ENCODE data around the gene SIN3B.

The SIN3B gene, protein sequence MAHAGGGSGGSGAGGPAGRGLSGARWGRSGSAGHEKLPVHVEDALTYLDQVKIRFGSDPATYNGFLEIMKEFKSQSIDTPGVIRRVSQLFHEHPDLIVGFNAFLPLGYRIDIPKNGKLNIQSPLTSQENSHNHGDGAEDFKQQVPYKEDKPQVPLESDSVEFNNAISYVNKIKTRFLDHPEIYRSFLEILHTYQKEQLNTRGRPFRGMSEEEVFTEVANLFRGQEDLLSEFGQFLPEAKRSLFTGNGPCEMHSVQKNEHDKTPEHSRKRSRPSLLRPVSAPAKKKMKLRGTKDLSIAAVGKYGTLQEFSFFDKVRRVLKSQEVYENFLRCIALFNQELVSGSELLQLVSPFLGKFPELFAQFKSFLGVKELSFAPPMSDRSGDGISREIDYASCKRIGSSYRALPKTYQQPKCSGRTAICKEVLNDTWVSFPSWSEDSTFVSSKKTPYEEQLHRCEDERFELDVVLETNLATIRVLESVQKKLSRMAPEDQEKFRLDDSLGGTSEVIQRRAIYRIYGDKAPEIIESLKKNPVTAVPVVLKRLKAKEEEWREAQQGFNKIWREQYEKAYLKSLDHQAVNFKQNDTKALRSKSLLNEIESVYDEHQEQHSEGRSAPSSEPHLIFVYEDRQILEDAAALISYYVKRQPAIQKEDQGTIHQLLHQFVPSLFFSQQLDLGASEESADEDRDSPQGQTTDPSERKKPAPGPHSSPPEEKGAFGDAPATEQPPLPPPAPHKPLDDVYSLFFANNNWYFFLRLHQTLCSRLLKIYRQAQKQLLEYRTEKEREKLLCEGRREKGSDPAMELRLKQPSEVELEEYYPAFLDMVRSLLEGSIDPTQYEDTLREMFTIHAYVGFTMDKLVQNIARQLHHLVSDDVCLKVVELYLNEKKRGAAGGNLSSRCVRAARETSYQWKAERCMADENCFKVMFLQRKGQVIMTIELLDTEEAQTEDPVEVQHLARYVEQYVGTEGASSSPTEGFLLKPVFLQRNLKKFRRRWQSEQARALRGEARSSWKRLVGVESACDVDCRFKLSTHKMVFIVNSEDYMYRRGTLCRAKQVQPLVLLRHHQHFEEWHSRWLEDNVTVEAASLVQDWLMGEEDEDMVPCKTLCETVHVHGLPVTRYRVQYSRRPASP

DNA sequence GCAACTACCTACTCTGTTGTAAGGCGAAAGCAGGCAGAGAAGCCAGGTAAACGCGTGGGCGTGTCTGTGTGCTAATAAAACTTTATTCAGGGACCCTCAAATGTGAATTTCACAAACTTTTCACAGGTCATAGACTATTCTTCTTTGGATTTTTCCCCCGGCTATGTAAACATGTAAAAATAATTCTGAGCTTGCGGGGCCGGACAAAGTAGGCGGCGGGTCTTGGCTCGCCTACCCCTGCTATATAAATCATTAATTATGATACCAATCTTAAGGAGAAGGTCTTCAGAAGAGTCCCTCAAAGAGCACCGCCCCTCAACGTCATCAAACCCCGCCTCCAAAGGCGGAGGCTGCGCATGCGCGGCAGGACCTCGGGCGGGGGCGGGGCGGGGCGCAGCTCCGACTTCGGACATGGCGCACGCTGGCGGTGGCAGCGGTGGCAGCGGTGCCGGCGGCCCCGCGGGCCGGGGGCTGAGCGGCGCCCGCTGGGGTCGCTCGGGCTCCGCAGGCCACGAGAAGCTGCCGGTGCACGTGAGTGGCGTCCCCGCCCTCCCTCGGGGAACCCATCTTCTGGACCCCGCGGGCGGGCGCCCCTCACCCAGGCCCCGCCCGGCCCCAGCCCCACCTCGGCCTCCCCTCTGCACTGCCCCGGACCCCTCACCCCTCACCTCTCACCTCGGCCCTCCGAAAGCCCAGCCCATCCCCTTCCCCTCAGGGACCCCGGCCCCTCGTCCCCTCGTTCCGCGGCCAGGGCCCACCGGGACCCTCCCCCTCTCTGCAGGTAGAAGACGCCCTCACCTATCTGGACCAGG lies at the start of gene SIN3B:
Gene SIN3B (plus strand): TSS at position 389 of the 812 bp plus-strand sequence. CDS start 23 bp downstream, at position 412.
- ChIA-PET POLR2A (interaction anchor here (0.6 to 1.2 kb wide), 3 partner anchors 18 to 303 kb away, joined by 3 read pairs; no protein-coding TSS in a partner anchor), CTCF (no interaction called here)
- TF ChIP-seq LEF1 (IDR thresholded peaks at IDR 0.05; ENCODE audit: borderline replicate concordance) (no peak), SP1 (IDR thresholded peaks at IDR 0.05) (0 out of 2 replicates have a peak, but pooled peaks have one; percentile 38), BHLHE40 (IDR thresholded peaks at IDR 0.05; ENCODE audit: borderline replicate concordance) (no peak), SUZ12 (IDR thresholded peaks at IDR 0.05) (no peak), ZNF384 (IDR thresholded peaks at IDR 0.05) (peak; percentile 89; the same call in 1 of the 2 replicates), L3MBTL2 (conservative IDR thresholded peaks at IDR 0.05) (no peak), HDGF (IDR thresholded peaks at IDR 0.05; ENCODE audit: borderline replicate concordance) (no peak), CTBP1 (IDR thresholded peaks at IDR 0.05; ENCODE audit: borderline replicate concordance) (no peak), FOXK2 (IDR thresholded peaks at IDR 0.05) (no peak)
- TF ChIP-seq, protein P1, sequence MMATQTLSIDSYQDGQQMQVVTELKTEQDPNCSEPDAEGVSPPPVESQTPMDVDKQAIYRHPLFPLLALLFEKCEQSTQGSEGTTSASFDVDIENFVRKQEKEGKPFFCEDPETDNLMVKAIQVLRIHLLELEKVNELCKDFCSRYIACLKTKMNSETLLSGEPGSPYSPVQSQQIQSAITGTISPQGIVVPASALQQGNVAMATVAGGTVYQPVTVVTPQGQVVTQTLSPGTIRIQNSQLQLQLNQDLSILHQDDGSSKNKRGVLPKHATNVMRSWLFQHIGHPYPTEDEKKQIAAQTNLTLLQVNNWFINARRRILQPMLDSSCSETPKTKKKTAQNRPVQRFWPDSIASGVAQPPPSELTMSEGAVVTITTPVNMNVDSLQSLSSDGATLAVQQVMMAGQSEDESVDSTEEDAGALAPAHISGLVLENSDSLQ (IDR thresholded peaks at IDR 0.05) = peak; percentile 64
- peak; percentile 96 for DNase-seq (ENCODE audit: extremely low spot score)

DNA sequence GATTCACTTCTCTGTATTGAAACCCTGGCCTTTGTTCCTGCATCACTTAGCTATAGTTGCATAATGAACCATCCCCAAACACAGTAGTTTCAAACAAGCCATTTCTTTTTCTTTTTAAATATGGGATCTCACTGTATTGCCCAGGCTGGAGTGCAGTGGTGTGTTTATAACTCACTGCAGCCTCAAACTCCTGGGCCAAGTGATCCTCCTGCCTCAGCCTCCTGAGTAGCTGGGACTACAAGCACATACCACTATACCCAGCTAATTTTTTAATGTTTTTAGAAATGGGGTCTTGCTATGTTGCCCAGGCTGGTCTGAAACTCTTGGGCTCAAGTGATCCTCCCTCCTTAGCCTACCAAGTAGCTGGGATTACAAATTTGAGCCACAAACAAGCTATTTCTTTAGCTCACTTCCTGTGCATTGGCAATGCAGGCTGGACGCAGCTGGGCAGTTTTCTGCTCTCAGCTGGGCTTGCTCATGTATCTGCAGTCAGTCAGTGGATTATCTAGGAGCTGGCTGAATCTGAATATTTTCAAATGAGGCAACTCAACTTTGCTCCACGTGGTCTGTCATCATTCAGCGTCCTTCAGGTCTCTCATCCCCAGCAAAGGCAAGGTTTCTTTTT lies 49.5 kb upstream of the SIN3B start:
- no peak for DNase-seq (ENCODE audit: extremely low spot score)
- CTCF ChIA-PET = interaction anchor here (0.6 to 0.9 kb wide), 4 partner anchors 15 to 304 kb away, joined by 3 to 5 read pairs (median 4); no protein-coding TSS in a partner anchor
- no peak for TF ChIP-seq TARDBP (IDR thresholded peaks at IDR 0.05)
- POLR2A ChIA-PET = interaction anchor here (1.0 kb wide), 1 partner anchor 49 kb away, joined by 3 read pairs; the partner anchor contains the start of gene SIN3B

DNA sequence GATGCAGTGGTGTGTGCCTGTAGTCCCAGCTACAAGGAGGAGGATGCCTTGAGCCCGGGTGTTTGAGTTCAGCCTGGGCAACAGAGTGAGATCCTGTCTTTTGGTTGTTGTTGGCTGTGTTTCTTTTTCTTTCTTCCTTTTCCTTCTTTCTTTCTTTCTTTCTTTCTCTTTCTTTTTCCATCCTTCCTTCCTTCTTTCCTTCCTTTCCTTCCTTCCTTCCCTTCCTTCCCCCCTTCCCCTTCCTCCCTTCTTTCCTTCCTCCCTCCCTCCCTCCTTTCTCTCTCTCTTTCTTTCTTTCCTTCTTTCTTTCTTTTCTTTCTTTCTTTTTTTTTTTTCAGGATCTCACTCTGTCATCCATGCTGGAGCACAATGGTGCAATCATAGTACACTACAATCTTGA lies 46.5 kb upstream of the SIN3B start:
- TF ChIP-seq FOXM1 (IDR thresholded peaks at IDR 0.05; ENCODE audit: borderline replicate concordance) = no peak
- no peak for TF ChIP-seq CTBP1 (IDR thresholded peaks at IDR 0.05; ENCODE audit: borderline replicate concordance)
- DNase-seq (ENCODE audit: extremely low spot score) = no peak
- CTCF ChIA-PET = interaction anchor here (0.9 kb wide), 1 partner anchor 11 kb away, joined by 3 read pairs; no protein-coding TSS in a partner anchor
- POLR2A ChIA-PET = no interaction called here

DNA sequence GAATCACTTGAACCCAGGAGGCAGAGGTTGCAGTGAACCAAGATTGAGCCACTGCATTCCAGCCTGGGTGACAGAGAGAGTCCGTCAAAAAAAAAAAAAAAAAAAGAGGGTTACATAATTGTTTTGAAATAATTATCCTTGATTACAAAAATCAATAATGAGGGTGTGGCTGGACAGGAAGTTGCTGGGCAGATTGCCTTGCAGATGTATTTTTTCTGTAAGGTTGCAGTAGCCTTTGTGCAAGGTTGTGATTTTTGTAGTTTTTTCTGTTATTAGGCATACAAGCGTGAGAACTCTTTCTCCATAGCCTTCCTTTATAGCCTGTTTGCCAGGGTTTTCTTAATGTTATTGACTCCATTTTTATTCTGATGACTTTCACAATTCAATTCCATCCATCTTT lies 40.7 kb upstream of the SIN3B start:
- no peak for DNase-seq (ENCODE audit: extremely low spot score)
- ChIA-PET POLR2A (no interaction called here), CTCF (no interaction called here)
- TF ChIP-seq SUZ12 (IDR thresholded peaks at IDR 0.05) (no peak), ZNF384 (IDR thresholded peaks at IDR 0.05) (no peak), FOXK2 (IDR thresholded peaks at IDR 0.05) (no peak), ARNT (IDR thresholded peaks at IDR 0.05) (no peak), LEF1 (IDR thresholded peaks at IDR 0.05; ENCODE audit: borderline replicate concordance) (no peak), NFRKB (IDR thresholded peaks at IDR 0.05) (no peak), L3MBTL2 (conservative IDR thresholded peaks at IDR 0.05) (no peak)

DNA sequence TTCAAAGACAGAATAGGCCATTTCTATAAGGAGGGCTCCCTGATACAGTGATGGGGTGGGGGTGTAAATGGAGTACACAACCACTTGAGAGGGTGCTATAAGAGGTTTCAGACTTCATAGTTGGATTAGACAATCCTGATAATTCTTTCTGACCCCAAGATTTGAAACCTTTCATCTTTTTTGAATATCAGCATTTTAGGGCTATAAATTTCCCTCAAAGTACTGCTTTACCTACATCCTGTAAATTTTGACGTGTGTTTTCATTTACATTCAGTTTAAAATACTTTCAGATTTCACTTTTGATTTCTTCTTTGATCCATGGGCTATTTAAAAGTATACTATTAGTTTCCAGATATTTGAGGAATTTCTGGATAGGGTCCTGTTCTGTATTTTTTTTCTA lies 40.0 kb upstream of the SIN3B start:
- DNase-seq (ENCODE audit: extremely low spot score) = no peak
- CTCF ChIA-PET = no interaction called here
- POLR2A ChIA-PET = no interaction called here
- TF ChIP-seq NFRKB (IDR thresholded peaks at IDR 0.05) (no peak), FOXK2 (IDR thresholded peaks at IDR 0.05) (no peak), FOXM1 (IDR thresholded peaks at IDR 0.05; ENCODE audit: borderline replicate concordance) (no peak), BHLHE40 (IDR thresholded peaks at IDR 0.05; ENCODE audit: borderline replicate concordance) (no peak), SUZ12 (IDR thresholded peaks at IDR 0.05) (no peak), CTBP1 (IDR thresholded peaks at IDR 0.05; ENCODE audit: borderline replicate concordance) (no peak), ZNF384 (IDR thresholded peaks at IDR 0.05) (no peak)

DNA sequence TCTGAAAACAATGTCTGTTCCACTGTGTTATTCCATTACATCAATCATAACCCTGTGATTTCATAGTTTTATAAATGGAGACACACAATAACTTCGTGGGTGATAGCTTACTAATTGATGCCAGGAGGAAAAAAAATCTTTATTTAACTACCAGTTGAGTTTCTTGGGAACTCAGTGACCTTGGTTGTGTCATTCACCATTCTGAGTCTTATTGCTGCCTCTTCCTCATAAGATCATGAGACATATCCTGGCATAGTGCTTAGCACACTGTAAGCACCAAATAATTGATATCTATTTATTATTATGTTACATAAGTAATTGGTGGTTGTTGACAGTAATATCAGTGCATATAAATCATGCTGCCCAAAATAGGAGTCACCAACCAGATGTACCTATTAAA lies 39.1 kb upstream of the SIN3B start:
- ChIA-PET POLR2A (no interaction called here), CTCF (no interaction called here)
- no peak for DNase-seq (ENCODE audit: extremely low spot score)
- TF ChIP-seq FOXM1 (IDR thresholded peaks at IDR 0.05; ENCODE audit: borderline replicate concordance) (no peak), FOXK2 (IDR thresholded peaks at IDR 0.05) (no peak), SUZ12 (IDR thresholded peaks at IDR 0.05) (no peak), ELF4 (IDR thresholded peaks at IDR 0.05) (no peak), CTBP1 (IDR thresholded peaks at IDR 0.05; ENCODE audit: borderline replicate concordance) (no peak), ARNT (IDR thresholded peaks at IDR 0.05) (no peak), FOXA1 (IDR thresholded peaks at IDR 0.05) (no peak), NFRKB (IDR thresholded peaks at IDR 0.05) (no peak), TARDBP (IDR thresholded peaks at IDR 0.05) (no peak)
- TF ChIP-seq, protein P1 (IDR thresholded peaks at IDR 0.05) = no peak
